GM12872 (cell line): ENCODE results near the gene EML3.

Source experiments
- TF ChIP-seq, protein P1 (sequence below): IDR thresholded peaks from 3 replicates; pipeline ENCODE4 v1.5.1; 2011; ENCODE audit warnings: low read depth, mild to moderate bottlenecking, low read length, moderate library complexity; ENCODE audit not compliant: insufficient read depth

EML3 gene

DNA sequence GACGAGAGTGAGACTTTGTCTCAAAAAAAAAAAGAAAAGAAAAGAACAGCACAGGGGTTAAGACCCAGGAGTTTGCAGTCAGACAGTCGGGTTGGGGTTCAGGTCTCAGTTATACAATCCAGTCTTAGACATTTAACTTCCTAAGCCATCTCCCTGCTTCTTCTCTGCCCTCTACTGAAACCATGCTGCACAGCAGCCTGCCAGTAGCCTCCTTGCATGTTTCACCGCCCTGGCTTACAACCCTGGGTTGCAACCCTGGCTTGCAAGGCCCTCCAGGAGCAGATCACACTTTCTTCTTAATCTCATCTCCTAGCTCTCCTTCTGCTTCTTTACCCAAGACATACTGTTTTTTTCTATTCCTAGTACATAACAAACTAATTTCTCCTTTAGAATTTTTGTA lies 15.1 kb upstream of the EML3 start:
- TF ChIP-seq, protein P1, sequence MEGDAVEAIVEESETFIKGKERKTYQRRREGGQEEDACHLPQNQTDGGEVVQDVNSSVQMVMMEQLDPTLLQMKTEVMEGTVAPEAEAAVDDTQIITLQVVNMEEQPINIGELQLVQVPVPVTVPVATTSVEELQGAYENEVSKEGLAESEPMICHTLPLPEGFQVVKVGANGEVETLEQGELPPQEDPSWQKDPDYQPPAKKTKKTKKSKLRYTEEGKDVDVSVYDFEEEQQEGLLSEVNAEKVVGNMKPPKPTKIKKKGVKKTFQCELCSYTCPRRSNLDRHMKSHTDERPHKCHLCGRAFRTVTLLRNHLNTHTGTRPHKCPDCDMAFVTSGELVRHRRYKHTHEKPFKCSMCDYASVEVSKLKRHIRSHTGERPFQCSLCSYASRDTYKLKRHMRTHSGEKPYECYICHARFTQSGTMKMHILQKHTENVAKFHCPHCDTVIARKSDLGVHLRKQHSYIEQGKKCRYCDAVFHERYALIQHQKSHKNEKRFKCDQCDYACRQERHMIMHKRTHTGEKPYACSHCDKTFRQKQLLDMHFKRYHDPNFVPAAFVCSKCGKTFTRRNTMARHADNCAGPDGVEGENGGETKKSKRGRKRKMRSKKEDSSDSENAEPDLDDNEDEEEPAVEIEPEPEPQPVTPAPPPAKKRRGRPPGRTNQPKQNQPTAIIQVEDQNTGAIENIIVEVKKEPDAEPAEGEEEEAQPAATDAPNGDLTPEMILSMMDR = no peak

DNA sequence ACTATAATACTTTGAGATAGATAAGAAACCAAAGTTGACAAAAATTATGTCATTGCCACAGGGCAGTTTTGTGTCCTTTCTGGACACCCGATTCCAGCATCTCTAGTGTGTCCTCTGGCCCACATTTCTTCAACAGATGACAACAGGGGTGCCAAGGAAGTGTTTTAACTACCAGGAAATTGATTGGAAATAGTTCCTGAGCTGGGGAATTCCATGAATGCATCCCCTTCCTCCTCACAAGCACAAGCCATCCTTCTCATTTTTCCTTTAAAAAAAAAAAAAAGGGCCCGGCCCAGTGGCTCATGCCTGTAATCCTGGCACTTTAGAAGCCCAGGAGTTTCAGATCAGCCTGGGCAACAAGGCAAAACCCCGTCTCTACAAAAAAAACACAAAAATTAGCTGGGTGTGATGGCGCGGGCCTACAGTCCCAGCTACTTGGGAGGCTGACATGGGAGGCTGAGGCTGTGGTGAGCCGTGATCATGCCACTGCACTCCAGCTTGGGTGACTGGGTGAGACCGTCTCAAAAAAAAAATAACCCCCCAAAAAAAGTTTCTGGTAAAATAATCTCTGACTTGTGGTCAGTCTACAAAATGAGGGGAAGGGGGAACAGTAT lies 10.0 kb upstream of the EML3 start:
- TF ChIP-seq, protein P1 = no peak

DNA sequence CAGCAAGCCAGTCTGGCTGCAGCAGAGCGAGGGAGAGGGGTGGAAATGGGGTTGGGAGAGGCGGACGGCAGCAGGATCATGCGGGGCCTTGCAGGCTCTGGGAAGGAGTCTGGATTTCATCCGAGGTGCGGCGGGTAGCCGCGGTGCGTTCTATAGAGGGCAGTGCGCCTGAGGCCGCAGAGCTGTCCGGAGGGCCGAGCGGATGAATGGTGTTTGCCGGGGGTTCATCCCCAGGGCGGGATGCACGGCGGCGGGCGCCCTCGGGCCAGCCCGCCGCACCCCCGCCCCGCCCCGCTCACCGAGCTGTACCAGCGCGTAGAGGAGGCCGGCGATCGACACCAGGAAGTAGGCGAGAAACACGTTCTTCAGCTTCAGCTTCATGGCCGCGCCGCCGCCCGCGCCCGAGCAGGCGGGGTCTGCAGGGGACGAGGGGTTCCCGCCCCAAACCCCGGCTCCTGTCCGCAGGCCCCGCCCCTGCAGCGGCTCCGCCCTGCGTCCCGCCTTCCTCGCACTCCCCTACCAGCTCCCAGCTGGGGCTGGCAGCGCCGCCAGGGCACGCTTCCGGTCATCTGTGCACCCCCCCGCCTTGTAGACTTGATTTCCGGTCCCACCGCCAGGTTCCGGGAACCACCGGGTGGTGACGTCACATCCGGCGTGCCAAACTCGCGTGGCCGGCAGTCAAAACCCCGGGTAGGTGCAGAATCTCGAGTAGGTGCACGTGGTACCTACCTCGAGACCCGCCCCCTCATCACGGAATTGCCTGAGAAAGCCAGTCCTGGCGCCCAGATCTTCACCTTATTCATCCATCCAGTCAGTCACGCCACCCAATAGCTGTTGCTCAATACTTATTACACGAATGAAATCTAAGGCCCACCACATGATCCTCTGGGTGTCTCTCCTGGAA lies 9.2 kb upstream of the EML3 start, which contains the start of gene B3GAT3:
TSS of gene B3GAT3 (minus strand) at position 420 of the 904 bp plus-strand sequence. CDS start at position 381, 39 bp downstream.
- TF ChIP-seq, protein P1 = no peak

DNA sequence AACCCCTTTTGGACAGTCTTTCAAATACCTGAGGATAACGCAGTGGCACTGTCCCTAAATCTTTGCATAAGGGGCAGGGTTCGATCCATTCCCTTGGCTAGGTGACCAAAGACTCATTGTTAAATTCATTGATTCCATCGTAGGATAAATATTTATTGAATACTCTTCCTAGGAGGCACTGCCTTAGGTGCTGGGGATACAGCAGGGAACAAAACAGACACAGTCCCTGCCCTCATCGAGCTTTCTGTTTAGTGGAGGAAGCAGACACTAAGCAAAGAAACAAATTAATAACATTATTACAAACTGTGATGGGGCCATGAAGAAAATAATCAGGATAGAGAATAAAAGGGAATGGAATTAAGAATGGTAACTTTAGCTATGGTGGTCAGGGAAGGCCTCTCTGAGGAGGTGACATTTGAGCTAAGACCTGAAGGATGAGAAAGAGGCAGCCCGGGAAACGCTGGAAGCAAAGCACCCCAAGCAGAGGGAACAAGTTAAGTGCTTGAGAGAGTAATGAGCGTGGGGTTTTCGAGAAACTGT lies 8.5 kb upstream of the EML3 start:
- TF ChIP-seq, protein P1 = no peak

DNA sequence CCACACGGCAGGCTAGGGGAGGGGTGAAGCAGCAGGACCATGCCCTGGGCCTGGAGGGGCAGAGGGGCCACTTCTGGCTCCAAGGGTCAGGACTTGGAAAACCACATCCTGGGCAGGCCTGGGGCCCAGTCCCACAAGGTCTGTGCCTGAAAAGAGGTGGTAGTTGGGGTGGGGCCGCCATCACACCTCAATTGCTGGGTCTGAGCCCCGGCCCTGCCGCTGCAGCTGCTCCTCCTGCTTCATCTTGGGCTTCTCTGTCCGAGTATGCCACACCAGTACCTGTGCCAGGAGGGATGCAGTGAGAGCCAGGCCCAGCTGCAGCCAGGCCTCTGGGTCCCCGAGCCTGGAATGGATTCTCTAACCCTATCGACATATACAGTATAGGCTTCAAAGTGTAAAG lies 2.9 kb upstream of the EML3 start:
- TF ChIP-seq, protein P1 = no peak

DNA sequence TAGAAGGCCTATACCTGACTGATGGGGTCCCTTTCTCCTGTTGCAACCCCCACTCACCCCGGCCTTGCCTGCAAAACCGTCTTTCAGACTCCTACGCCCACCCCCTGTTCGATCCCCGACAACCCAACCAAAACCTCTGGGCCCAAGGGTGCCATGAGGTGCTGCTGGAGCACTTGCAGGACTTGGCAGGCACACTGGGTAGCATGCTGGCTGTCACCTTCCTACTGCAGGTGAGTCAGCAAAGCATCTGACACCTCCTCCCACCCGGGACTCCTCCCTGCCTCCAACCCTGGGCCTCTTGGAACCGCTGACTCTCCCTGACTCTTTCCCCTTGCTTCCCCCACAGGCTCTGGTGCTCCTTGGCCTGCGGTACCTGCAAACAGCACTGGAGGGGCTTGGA lies 1.7 kb upstream of the EML3 start:
- TF ChIP-seq, protein P1 = no peak

DNA sequence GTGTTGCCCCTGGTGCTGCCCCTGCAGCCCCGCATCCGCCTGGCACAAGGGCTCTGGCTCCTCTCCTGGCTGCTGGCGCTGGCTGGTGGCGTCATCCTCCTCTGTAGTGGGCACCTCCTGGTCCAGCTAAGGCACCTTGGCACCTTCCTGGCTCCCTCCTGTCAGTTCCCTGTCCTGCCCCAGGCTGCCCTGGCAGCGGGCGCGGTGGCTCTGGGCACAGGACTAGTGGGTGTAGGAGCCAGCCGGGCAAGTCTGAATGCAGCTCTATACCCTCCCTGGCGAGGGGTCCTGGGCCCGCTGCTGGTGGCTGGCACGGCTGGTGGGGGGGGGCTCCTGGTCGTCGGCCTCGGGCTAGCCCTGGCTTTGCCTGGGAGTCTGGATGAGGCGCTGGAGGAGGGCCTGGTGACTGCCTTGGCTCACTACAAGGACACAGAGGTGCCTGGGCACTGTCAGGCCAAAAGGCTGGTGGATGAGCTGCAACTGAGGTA lies 760 bp upstream of the EML3 start:
- TF ChIP-seq, protein P1 = no peak
